ENCODE measurements around the gene IL17RA. TPM values are rescaled to one million over a fixed set of nuclear protein-coding genes. Genes with fewer than 3 reads are reported as not detected.

IL17RA gene
- total RNA-seq, 4 donors from 2014 or later = 17.8 to 24.6 (median 20.0) TPM

GRCh38 chr22:17046566-17047348 is 38.0 kb upstream of the IL17RA start:
- Histone ChIP-seq H3K4me3 (no peak overlapping the region), H3K36me3 (peaks cover 0 to 53% (median 0%) of the 10 kb centered on the region in 3 donors), H3K9me3 (no peaks in the 10 kb centered on the region), H3K4me1 (peaks cover 0 to 6% (median 0%) of the 10 kb centered on the region in 4 donors), H3K27ac (no peak overlapping the region), H3K27me3 (no peaks in the 10 kb centered on the region)
- 71 to 77% methylated on average over 5 of the region's 5 CpGs for WGBS, 2 donors
- no peak for DNase-seq (ENCODE audit: low spot score in 2 of 2)
- TF ChIP-seq EP300 (IDR thresholded peaks at IDR 0.05) = no peak

GRCh38 chr22:17047656-17048055 is 37.1 kb upstream of the IL17RA start:
- Histone ChIP-seq H3K27ac (no peak overlapping the region), H3K27me3 (no peaks in the 10 kb centered on the region), H3K4me3 (no peak overlapping the region), H3K36me3 (peaks cover 0 to 58% (median 0%) of the 10 kb centered on the region in 3 donors), H3K4me1 (peaks cover 0 to 6% (median 0%) of the 10 kb centered on the region in 4 donors), H3K9me3 (no peaks in the 10 kb centered on the region)
- WGBS, 2 donors = 60 to 76% methylated on average over 1 of the region's 1 CpG
- no peak for TF ChIP-seq EP300 (IDR thresholded peaks at IDR 0.05)
- TF ChIP-seq CTCF (IDR thresholded peaks at IDR 0.05) = no peak
- TF ChIP-seq POLR2A (IDR thresholded peaks at IDR 0.05) = no peak
- no peak for DNase-seq (ENCODE audit: low spot score in 2 of 2)

- H3K4me1 ChIP-seq = peaks cover 0 to 8% (median 0%) of the 10 kb centered on the region in 4 donors
- peaks cover 0 to 25% (median 0%) of the 10 kb centered on the region in 3 donors for H3K36me3 ChIP-seq
- no peak overlapping the region for H3K27ac ChIP-seq
- 78 to 79% methylated on average over 4 to 5 of the region's 5 CpGs for WGBS, 2 donors
- no peak for TF ChIP-seq POLR2A (IDR thresholded peaks at IDR 0.05)
- TF ChIP-seq CTCF (IDR thresholded peaks at IDR 0.05) = no peak
- TF ChIP-seq EP300 (IDR thresholded peaks at IDR 0.05) = no peak
- H3K27me3 ChIP-seq = no peaks in the 10 kb centered on the region
- DNase-seq (ENCODE audit: low spot score in 2 of 2) = no peak
- H3K4me3 ChIP-seq = no peak overlapping the region
- no peaks in the 10 kb centered on the region for H3K9me3 ChIP-seq
These were observed 28.7 kb upstream of the IL17RA start for GRCh38 chr22:17056058-17056457.

- TF ChIP-seq EP300 (IDR thresholded peaks at IDR 0.05) (no peak), CTCF (IDR thresholded peaks at IDR 0.05) (no peak), POLR2A (IDR thresholded peaks at IDR 0.05) (no peak)
- H3K4me3 ChIP-seq = no peak overlapping the region
- peaks cover 0 to 8% (median 0%) of the 10 kb centered on the region in 4 donors for H3K4me1 ChIP-seq
- H3K9me3 ChIP-seq = no peaks in the 10 kb centered on the region
- H3K27me3 ChIP-seq = no peaks in the 10 kb centered on the region
- H3K36me3 ChIP-seq = peaks cover 0 to 18% (median 0%) of the 10 kb centered on the region in 3 donors
- DNase-seq (ENCODE audit: low spot score in 2 of 2) = no peak
- H3K27ac ChIP-seq = no peak overlapping the region
- WGBS, 2 donors = 81 to 85% methylated on average over 8 of the region's 8 CpGs
These were observed 28.0 kb upstream of the IL17RA start for GRCh38 chr22:17056807-17057206.

GRCh38 chr22:17057959-17058814 is 26.6 kb upstream of the IL17RA start:
- no peak for TF ChIP-seq POLR2A (IDR thresholded peaks at IDR 0.05)
- TF ChIP-seq EP300 (IDR thresholded peaks at IDR 0.05) = peak in 1 of 2 donors; percentile 32
- TF ChIP-seq CTCF (IDR thresholded peaks at IDR 0.05) = peak; percentile 85 to 91 (median 89)
- 32% methylated on average over 11 of the region's 11 CpGs for WGBS, 2 donors
- DNase-seq (ENCODE audit: low spot score in 2 of 2) = peak; percentile 55 to 82
- peaks cover 0 to 8% (median 0%) of the 10 kb centered on the region in 4 donors for H3K4me1 ChIP-seq
- no peaks in the 10 kb centered on the region for H3K9me3 ChIP-seq
- H3K4me3 ChIP-seq = no peak overlapping the region
- no peaks in the 10 kb centered on the region for H3K27me3 ChIP-seq
- H3K27ac ChIP-seq = no peak overlapping the region
- H3K36me3 ChIP-seq = peaks cover 0 to 14% (median 0%) of the 10 kb centered on the region in 3 donors

Data from tibial nerve (tissue), 4 donors.